Measurements from ENCODE around the gene SEC23B.
"Not testable (repeated sequence)": the region's sequence is repeated elsewhere in the genome, so short reads cannot be mapped to it uniquely, and the experiment has no call there.

SEC23B gene

GRCh38 chr20:18507218-18508191 lies at the start of gene SEC23B:
Gene SEC23B, plus strand, starts transcription at chr20:18507940. Its CDS starts 2,896 bp downstream, at chr20:18510836.
- peak; percentile 99 for DNase-seq

GRCh38 chr20:18465536-18466200 lies 42.1 kb upstream of the SEC23B start:
- no peak for DNase-seq

- DNase-seq: no peak
These were observed 41.2 kb upstream of the SEC23B start for GRCh38 chr20:18466574-18466893.

- peak; percentile 99 for DNase-seq
These were observed 40.6 kb upstream of the SEC23B start, which contains the start of the genes DZANK1 and POLR3F for GRCh38 chr20:18466894-18467730. Gene DZANK1, minus strand, starts transcription at chr20:18467030. Its CDS starts 1,672 bp downstream, at chr20:18465358. Gene POLR3F, plus strand, starts transcription at chr20:18467390. Its CDS starts 117 bp downstream, at chr20:18467507.

GRCh38 chr20:18477218-18477617 lies 30.5 kb upstream of the SEC23B start:
- DNase-seq: no peak

- no peak for DNase-seq
These were observed 29.9 kb upstream of the SEC23B start for GRCh38 chr20:18477821-18478220.

GRCh38 chr20:18481596-18481995 lies 26.1 kb upstream of the SEC23B start:
- no peak for DNase-seq

- DNase-seq: no peak
These were observed 19.4 kb upstream of the SEC23B start for GRCh38 chr20:18488301-18488700.

GRCh38 chr20:18496042-18496441 lies 11.7 kb upstream of the SEC23B start:
- peak; percentile 61 for DNase-seq

GRCh38 chr20:18496740-18497592 lies 10.8 kb upstream of the SEC23B start, which contains the start of gene RBBP9:
Gene RBBP9, minus strand, starts transcription at chr20:18497225. Its CDS starts 58 bp downstream, at chr20:18497167.
- DNase-seq: peak; percentile 82

- DNase-seq: no peak
These were observed 10.1 kb upstream of the SEC23B start for GRCh38 chr20:18497603-18498002.

- not testable (repeated sequence) for DNase-seq
These were observed 6.1 kb upstream of the SEC23B start for GRCh38 chr20:18501672-18502071.

- DNase-seq: no peak
These were observed 3.2 kb upstream of the SEC23B start for GRCh38 chr20:18504479-18505060.

GRCh38 chr20:18506744-18507143 lies 996 bp upstream of the SEC23B start:
- peak; percentile 66 for DNase-seq

GRCh38 chr20:18511571-18511970 lies 3.8 kb downstream of the SEC23B start:
- no peak for DNase-seq

GRCh38 chr20:18513208-18513607 lies 5.5 kb downstream of the SEC23B start:
- DNase-seq: no peak

- DNase-seq: no peak
These were observed 6.4 kb downstream of the SEC23B start for GRCh38 chr20:18514127-18514526.

- DNase-seq: no peak
These were observed 8.2 kb downstream of the SEC23B start for GRCh38 chr20:18515973-18516372.

GRCh38 chr20:18522066-18522465 lies 14.3 kb downstream of the SEC23B start:
- not testable (repeated sequence) for DNase-seq

- DNase-seq: no peak
These were observed 15.3 kb downstream of the SEC23B start for GRCh38 chr20:18523066-18523465.

- no peak for DNase-seq
These were observed 16.9 kb downstream of the SEC23B start for GRCh38 chr20:18524646-18525045.
